Activated T-cell treated with anti-CD3 and anti-CD28 coated beads for 4 hours (primary cell): Measurements from ENCODE around the gene LRRC10.

Source experiments
- DNase-seq: peaks from one replicate; pipeline ENCODE4 v3.0.0-alpha.2; 2020

Gene LRRC10, protein sequence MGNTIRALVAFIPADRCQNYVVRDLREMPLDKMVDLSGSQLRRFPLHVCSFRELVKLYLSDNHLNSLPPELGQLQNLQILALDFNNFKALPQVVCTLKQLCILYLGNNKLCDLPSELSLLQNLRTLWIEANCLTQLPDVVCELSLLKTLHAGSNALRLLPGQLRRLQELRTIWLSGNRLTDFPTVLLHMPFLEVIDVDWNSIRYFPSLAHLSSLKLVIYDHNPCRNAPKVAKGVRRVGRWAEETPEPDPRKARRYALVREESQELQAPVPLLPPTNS

DNA sequence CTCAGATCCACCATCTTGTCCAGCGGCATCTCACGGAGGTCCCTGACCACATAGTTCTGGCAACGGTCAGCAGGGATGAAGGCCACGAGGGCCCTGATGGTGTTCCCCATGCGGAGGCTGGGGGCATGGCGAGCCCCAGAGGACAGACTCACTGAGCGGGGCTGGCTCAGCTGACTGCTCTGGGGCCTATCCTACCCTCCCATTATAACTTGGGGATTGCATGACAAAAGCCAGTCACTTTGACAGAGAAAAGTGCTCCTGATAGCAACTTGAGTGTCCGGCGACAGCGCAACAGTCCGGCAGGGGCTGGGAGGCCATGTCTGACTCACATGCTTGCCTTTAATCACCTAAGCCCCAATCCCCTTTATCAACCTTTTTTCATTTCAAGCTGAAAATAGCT lies at the start of gene LRRC10:
Gene LRRC10 (minus strand): TSS at position 179 of the 400 bp plus-strand sequence. CDS start 69 bp downstream, at position 110.
- no peak for DNase-seq

DNA sequence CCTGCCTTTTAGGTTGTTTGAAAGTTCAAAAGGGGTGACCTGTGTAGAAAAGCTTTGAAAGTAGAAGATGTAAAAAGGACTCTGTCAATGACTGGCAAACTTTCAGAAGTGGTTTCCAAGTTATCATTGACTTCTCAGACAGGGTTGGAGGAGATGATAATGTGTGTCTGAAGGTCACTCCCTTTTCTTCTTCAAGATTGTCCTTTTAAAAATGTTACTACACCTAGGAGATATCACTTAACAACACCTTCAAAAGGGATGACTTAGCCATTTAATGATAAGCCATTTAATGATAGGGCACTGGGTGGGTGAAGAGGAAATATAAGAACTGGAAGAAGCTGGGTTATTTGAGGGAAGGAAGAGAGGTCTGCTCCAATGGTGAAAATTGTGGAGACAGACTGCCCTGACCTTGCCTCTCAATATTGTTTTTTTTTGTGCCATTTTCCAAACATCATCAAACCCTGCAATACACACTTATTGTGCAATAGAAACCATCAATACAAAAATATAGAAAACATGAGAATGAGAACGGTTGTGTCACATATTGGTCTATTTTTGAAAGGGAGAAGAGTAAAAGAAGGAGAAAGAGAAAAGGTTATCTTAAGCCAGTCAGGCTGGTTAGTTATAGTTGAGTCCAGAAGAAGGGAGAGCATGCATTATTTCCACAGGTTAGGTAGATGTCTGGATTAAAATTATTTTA lies 49.6 kb upstream of the LRRC10 start:
- DNase-seq = no peak

DNA sequence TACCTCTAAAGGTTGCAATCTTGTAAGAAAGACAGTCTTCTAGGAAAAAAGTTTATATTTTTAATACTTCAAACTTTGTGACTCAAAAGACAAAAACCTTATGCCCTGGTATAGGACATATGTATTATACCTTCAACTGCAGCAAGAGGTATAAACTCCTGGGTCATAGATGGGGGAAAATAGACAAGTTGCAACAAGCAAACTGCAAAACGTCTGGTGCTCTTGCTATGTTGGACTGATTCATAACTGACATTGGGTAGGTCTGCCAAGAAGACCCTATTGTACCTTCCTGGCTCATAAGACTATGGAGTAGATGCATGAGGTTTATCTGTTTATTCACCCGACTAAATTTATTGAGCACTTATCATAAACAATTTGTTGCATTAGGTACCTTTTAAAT lies 47.5 kb upstream of the LRRC10 start:
- no peak for DNase-seq

DNA sequence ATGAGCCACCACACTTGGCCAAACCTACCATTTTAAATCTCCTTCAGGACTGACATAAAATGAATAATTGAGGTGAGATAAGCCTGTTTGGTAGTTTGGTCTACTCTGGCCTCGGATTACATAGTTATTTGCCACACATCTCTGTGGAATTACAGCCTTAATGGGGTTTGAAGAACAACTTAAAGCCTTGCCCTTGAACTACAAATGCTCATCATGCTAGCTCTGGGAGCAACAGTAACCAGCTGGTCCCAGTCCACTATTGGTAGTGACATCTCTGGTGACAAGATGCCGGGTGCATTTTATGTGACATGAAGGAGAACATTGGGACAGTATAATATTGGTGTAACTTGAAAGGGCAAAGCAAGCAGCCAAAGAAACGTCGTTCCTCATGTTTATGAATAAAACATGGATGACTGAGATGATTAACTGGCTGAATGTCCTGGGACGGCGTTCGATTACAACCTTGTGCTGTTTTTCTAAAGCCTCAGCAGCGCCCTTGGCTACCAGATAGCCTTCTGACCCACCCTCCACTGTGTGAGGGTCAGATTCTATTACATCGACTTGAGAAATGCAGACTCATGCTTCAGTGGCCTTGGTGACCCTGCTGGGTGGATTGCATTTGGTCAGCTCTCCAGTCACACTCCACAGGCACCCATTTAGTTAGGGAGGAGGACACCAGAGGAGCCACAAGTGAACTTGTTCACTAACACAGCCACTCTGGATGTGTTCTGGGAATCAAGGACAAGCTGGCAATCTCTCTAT lies 46.9 kb upstream of the LRRC10 start:
- DNase-seq = no peak

DNA sequence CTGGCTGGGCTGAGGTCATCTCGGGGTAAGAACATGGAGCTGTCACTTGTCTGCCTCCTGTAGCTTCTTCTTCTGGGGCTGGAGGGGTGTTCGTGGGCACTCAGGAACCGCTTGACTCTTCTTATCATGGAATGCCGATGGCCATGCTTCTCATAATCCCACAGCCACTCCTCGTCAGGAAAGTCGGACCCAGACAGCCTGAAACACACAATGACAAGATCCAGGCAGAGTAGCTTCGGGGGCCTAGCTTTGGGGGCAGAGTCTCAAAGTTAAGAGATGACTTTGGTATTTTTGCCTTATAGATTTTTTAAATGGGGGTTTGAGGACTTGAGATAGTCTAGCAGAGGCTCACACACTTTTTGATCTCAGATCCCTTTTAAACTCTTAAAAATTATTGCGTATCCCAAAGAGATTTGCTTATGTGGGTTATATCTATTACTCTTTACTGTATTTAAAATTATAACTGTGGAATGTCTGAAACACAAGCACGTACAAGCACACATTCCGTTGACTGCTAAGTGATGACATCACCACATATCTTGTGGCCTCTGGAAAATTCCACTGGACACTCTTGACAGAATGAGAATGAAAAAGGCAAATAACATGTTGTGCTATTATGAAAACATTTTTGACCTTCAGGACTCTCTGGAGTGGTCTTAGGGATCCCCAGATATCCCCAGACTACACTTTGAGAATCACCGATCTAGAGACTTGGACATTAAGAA lies 45.1 kb upstream of the LRRC10 start:
- DNase-seq = no peak

DNA sequence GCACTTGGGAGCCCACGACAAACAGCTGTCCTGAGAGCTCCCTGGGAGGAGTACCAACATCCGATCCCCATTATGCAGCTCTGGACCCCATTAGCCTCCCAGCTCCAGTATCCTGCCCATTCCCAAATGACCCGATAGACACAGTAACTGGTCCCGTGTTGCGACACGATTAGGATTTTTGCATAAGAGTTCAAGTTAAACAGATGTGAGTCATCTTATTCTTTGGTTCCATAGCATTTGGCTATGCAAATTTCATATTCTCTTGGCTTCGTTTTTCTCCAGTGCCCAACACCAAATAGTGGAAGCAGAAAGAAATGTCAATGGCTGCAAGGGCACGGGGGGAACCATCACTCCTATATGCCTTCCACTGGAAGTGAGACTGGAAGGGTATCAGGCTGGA lies 43.0 kb upstream of the LRRC10 start:
- no peak for DNase-seq

DNA sequence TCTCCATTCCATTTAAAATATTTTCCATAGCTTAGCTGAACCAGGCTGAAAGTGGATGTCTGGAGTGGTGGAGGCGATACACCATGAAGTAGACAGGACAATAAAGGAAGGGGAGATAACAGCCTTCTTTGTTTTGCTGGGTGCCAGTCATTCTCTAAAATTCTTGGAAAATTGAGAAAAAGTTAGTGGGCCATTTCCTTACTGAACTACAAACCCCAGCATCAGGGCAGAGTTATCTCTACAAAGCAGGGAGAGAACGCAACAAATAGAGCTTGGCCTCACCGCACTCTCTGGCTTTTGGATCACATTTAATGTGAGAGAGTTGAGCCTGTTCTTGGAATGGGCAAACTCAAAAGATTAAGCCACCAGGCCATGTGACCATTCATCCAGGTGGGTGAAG lies 41.2 kb upstream of the LRRC10 start:
- DNase-seq = no peak

DNA sequence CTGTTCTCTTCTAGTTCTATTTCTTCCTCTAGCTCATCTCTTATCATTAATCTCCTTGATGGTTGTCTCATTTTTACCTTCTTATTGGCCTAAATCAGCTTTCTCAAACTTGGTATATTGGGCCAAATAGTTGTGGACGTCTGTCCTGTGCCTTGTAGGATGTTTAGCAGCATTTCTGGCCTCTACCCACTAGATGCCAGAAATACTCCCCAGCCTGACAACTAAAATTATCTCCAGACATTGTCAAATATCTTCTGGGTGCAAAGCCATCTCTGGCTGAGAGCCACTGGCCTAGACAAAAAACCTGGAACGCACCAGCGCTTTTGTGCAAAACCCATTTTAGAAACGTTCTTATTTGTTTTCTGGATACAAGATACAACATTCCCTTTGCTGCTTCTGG lies 38.8 kb upstream of the LRRC10 start:
- no peak for DNase-seq

DNA sequence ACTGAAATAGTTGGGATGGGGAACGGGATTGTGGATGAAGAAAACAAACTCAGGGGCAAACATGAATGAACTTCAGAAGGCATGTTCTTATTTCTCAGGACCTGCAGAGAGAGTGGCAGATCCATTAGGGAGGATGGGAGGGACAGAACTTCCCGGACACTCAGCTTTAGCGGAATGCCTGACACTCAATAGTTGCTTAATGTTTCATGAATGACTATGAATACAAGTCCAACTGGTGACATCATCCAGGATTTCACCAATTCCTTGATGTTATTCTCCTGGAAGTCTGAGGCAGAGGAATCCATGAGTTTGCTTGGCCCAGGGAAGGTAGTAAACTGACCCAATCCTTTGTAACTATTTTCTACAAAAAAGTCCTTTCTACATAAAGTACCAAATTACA lies 37.8 kb upstream of the LRRC10 start:
- DNase-seq = no peak

DNA sequence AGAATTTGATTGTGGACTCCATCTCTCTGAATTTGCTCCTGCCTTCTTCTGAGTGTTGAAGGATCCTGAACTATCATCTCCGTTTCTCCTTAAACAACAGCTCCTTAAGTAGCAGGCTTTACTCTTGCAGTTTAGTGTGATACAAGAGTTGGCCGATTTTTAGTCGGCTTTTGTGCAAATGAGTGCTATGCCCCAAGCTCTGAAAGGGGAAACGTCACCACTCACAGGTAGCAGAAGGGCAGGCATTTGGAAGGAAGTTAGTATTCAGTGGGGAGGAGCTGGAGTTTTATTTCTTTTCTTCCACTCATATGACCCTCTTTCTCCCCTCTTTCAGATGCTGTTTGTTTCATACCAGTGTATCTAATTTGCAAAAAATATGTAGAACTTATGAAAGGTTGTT lies 36.5 kb upstream of the LRRC10 start:
- DNase-seq = no peak

DNA sequence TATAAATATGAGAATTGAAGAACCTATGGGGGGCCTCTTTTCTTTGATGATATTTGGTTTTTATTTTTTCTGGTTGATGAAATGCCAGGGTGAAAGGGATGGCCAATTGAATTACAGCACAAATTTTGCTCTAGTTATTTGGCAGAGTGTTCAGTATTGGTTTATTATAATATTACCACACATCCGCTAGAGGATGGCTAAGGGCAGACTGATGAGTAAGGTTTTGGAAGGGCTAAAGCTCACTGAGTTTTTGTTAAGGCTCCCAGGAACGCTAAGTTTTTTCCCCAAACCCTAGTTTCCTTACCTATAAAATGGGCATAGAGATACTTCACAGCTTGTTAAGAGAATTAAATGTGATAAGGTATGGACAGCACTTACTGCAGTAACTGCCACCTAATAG lies 34.3 kb upstream of the LRRC10 start:
- DNase-seq = no peak

DNA sequence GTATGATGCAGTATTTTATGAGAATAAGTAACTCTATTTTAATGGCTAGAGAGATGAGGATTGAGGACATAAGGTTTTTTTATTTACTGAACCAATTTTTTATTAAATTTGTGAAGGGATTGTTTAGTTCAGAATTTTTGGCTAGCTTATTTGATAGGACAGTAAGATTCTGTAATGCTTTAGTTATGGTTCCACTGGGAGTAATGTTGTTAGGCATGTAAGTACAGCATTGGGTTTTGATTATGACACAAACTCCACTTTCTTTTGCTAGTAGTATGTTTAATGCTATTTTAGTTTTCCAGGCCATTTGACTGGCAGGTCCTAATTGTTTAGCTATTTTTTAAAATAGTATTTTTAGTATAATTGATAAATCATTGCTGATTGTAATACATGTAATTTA lies 33.8 kb upstream of the LRRC10 start:
- DNase-seq = no peak

DNA sequence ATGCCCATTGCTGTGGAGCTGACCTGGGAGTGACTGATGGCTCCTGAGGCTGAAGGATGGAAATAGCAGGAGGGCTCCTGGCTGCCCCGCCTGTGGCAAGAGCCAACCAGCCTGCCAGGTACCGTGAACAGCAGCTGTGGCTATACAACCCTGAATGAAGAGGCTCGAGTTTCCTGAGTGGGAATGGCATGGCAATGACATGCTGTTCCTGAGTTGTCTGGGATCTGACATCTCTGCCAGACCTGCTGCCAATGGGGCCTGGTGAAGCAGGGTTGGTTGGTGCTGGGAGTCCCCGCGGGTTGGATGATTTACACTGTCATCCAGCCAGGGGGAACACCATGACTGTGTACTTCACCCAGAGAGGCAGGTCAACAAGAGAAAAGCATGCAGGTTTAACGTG lies 31.8 kb upstream of the LRRC10 start:
- DNase-seq = no peak

DNA sequence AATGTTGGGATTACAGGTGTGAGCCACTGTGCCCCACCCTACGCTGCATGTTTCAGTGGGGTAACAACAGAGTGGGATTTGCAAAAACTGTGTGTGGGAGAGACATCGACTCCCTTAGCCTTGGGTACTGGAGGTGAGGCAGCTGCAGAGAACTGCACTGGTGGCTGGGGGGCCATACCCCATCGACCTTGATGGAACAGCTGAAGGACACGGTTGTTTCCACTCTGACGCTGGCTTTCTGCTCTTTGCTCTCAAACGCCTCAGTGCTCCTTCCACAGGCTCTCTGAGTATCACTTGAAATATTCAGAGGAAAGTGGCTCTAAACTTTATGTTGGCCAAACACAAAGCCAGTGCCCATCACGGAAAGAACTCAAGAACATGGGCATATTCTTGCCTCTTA lies 30.8 kb upstream of the LRRC10 start:
- DNase-seq = no peak

DNA sequence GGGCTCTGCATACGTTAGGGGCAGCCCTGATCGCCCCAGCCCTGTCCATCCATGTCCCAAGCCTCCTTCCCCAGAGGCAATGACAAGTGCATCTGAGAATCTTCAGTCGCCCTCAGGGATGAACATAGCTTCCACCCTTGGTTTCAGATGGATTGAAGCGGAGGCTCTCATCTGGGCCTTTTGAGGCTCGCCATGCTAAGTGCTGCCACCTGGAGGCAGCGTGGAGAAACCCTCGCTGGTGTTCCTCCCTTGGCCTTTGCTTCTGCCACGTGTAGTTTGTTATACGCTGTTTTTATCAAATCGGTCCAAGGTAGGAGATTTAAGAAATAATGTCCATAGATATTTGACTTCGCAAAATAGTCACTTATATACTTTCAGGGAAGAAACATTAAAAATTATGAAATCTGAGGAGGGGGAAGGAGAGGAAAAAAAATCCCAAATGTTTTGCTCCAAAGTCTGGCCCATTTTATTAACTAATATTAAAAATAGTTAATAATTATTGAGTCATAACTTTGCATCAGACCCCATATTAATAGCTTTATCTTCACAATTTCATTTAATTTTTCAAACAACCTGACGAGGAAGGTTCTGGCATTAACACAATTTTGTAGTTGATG lies 28.8 kb upstream of the LRRC10 start:
- DNase-seq = peak; percentile 49

DNA sequence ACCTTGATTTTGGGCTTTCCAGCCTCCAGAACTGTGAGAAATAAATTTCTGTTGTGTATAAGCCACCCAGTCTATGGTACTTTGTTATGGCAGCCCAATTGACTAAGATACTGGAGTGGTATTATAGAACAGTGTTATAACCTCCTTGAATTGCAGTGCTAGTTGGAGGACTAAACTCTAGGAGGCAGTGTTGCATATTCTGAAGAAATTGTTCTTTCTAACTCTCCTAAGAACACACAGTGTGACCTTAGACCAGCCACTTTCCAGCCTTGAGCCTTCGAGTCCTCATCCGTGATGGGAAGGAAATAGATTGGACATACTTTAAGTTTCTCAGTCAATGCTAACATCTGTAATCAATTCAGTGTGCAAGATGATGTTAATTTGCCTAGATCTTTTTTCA lies 22.4 kb upstream of the LRRC10 start:
- DNase-seq = no peak

DNA sequence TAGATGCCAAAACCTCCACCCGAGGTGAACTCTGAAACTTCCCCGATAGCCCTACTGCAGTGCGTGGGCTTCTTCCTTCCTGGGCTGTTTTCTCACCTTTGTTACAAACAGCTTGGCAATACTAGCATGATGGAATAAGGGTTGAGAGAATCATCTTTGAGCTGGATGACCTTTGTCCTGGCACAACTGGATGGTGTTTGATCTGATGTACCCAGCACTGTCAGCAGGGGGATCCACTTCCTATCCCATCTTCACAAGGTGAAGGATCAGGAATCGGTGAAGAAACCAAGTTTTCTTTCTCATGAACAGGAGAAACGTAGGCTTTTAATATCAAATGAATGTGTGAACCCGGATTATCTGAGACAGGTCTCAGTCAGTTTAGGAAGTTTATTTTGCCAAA lies 19.5 kb upstream of the LRRC10 start:
- DNase-seq = no peak

DNA sequence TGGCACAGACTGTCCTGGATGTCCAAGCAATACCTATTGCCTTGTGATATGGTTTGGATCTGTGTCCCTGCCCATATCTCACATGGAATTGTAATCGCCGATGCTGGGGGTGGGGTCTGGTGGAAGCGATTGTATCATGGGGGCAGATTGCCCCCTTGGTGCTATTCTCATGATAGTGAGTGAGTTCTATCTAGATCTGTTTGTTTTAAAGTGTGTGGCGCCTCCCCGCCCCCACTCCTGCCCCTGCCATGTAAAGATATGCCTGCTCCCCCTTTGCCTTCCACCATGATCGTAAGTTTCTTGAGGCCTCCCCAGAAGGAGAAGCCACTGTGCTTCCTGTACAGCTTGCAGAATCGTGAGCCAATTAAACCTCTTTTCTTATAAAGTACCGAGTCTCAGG lies 16.8 kb upstream of the LRRC10 start:
- DNase-seq = no peak

DNA sequence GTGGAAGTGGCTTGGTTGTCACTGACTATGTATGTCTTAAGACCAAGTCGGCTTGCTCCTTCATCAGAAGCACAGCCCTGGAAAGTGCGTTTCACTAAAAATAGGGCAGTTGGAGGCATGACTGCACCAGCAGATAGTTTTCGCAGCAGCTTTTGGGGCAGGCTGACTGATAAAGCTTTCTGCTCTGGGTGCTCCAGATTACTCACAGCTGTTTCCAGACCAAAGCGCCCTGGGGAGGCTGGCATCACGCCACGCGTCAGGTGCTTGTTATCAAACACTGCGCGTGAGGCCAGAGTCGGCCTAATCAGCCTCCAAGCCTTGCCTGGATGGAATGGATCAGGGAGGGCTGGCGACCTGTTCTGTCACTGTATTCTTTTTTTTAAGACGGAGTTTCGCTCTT lies 13.3 kb upstream of the LRRC10 start:
- no peak for DNase-seq

DNA sequence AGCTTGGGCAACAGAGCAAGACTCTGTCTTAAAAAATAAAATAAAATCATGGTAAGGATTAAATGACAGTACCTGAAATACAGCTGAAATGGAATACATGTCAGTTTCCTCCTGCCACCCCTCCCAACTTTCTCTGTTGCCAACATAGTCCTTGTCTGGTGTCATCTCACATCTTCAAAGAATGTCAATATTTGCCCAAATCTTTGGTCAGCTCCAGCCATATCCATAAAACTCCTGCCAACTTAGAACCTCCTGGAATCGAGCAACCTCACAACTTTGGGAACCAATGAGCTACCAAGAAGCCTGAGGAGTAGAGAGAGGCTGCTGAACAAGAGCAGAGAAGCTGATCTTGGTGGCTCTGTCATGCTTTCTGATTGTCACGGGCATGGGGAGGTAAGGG lies 10.8 kb upstream of the LRRC10 start:
- DNase-seq = no peak

DNA sequence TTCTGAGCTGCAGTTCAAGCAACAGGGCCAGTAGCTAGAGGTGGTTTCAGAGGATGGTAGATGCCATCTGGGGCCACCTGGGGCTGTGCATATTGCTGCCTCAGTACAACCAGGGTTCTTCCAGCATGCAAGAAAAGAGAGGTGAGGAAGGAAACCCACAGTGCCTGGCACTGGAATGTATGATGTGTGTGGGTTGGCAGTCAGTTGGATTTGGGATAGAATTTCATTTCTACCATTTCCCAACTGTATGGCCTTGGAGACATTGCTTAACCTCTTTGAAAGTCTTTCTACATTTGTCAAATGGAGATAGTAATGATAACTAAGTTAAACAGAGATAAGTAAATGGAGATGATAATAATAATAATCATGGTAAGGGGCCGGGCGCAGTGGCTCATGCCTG lies 10.2 kb upstream of the LRRC10 start:
- DNase-seq = no peak

DNA sequence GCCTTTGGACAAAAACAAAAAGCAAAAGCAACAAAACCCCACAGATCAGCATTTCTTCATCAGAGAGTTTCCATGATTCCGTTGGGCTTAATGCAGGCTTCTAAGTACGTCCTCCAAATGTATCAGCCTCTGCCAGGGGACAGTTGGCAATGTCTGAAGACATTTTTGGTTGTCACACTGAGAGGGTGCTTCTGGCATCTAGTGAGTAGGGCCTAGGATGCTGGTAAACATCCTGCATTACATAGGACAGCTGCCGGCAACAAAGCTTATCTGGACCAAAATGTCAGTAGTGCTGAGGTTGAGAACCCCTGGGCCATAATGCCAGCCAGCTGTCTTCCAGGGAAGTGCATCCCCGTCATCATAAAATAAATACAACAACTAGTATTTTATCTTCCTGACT lies 9.4 kb upstream of the LRRC10 start:
- DNase-seq = no peak

DNA sequence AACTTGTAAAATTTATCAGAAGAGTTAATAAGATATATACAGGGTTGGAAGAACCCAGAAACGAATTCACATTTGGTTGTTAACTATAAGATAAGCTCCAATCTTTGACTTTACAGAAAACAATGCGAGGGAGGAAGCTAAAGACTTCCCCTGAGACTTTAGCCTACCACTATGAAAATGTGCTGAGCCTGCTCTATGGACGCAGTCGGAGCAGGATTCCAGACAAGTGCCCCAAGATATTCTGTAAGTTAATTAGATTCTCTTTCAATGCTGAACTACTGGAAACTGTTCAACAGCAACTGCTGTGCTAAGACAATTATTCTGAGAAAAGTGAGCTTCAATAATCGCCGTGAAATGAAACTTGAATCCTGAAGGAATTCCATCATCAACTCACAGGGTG lies 8.3 kb upstream of the LRRC10 start:
- no peak for DNase-seq
